ENCODE measurements around the gene MYLK4.

- TF ChIP-seq CTCF (IDR thresholded peaks at IDR 0.05) (no peak), POLR2A (IDR thresholded peaks at IDR 0.05) (no peak)
Observed at GRCh38 chr6:2739335-2739734, 11.4 kb downstream of the MYLK4 start.

Data from esophagus squamous epithelium (tissue), 4 donors.